ENCODE data around the gene GLRA3. TPM values are rescaled to one million over a fixed set of nuclear protein-coding genes. Genes with fewer than 3 reads are reported as not detected.

Gene GLRA3
- polyA plus RNA-seq, 3 donors = 0.03 to 0.17 (median 0.14) TPM

Other genes starting within 250 kb of the GLRA3 start
- under 1 TPM in 2 of 3 donors, not detected in 1; 0.09 to 0.12 TPM for gene ADAM29, start 89.1 kb upstream of the GLRA3 start, polyA plus RNA-seq (ENCODE audit: insufficient read length in 3 of 3)